Measurements from ENCODE around the gene SAFB2. TPM values are rescaled to one million over a fixed set of nuclear protein-coding genes. Genes with fewer than 3 reads are reported as not detected.

SAFB2 gene
- total and polyA plus RNA-seq, 2 of the 13 experiments (the other 11 are each of a cell fraction or from before 2014, with no cell fraction given): 11.2 to 31.5 TPM

DNA sequence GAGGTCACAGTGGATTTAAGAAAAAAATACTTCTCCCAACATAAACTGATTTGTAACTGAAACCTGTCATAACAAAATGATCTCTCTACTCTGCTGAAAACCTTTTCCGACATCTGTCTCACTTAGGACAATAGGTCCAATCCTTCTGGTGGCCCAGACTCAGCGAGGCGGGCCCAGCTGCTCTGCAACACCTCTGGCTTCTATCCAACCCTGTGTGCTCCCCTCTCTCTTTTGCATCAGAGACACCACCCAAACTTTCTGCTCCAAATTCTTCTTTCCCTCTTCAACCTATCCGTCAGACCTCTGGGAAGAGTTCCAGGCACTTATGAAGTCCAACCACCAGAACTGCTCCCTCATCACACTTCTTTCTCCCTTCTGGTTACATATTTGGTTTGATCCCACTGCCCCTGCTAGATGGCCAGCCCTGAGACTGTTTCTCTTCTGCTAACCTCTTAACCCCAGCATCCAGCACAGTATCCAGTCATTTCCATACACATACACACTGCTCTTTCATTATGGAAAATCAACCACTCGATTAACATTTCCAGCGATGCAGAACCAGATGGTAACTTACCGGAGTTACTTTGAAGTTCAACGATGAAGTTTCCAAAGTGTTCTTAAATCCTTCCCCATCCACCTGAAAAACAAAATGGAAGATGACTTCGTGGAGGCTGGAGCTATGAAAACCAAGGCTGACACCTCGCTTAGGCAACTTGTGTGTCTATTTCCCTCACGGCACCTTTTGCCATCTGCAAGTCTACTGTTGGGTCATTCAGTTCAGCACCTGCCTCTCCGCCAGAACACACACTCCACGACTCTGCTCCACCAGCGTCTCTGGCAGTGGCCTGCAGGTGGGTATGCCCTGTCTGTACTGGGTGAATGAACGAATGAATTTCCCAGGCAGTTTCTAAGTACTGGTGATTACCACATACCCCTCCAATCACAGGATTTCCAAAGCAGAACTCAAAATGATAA, 9.4 kb downstream of the SAFB2 start:
- BruUV-seq (replicated peaks): no TSS peak
- CTCF ChIA-PET (ENCODE audit: low intra/inter-chr PET ratio, low total read pairs): no interaction called here

More for the DNA sequence above, 9.4 kb downstream of the SAFB2 start:
- H4K20me1 ChIP-seq (ENCODE audit: insufficient read depth, low read length): no peaks in the 10 kb centered on the region
- peaks cover 11% of the 10 kb centered on the region for H3K79me2 ChIP-seq (ENCODE audit: insufficient read depth, low read length)
- H3K4me3 ChIP-seq (replicated peaks in 1 of 3; ENCODE audit: insufficient read depth in 1 of 3, low read depth in 2 of 3, low read length in 3 of 3): no peak overlapping the region
- no peak for ATAC-seq
- H3K27me3 ChIP-seq (ENCODE audit: control insufficient read depth in 1 of 2, insufficient read depth in 2 of 2, low read length in 2 of 2): no peaks in the 10 kb centered on the region
- POLR2A ChIA-PET: no interaction called here
- intact Hi-C loops (cut with micrococcal nuclease; ENCODE audit: unreplicated experiment): no loop called here
- no peaks in the 10 kb centered on the region for H3K9me3 ChIP-seq (ENCODE audit: low read length)
- peaks cover 17% of the 10 kb centered on the region for H3K4me1 ChIP-seq (ENCODE audit: insufficient read depth, low read length)
- TF ChIP-seq NFE2L2 (IDR thresholded peaks at IDR 0.05; ENCODE audit: low read length): no peak
- TF ChIP-seq ZNF232 (CRISPR knock-in tag; IDR thresholded peaks at IDR 0.05; ENCODE audit: borderline replicate concordance): no peak
- TF ChIP-seq, protein P1, sequence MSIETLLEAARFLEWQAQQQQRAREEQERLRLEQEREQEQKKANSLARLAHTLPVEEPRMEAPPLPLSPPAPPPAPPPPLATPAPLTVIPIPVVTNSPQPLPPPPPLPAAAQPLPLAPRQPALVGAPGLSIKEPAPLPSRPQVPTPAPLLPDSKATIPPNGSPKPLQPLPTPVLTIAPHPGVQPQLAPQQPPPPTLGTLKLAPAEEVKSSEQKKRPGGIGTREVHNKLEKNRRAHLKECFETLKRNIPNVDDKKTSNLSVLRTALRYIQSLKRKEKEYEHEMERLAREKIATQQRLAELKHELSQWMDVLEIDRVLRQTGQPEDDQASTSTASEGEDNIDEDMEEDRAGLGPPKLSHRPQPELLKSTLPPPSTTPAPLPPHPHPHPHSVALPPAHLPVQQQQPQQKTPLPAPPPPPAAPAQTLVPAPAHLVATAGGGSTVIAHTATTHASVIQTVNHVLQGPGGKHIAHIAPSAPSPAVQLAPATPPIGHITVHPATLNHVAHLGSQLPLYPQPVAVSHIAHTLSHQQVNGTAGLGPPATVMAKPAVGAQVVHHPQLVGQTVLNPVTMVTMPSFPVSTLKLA (IDR thresholded peaks at IDR 0.05): no peak
- TF ChIP-seq, protein P2, sequence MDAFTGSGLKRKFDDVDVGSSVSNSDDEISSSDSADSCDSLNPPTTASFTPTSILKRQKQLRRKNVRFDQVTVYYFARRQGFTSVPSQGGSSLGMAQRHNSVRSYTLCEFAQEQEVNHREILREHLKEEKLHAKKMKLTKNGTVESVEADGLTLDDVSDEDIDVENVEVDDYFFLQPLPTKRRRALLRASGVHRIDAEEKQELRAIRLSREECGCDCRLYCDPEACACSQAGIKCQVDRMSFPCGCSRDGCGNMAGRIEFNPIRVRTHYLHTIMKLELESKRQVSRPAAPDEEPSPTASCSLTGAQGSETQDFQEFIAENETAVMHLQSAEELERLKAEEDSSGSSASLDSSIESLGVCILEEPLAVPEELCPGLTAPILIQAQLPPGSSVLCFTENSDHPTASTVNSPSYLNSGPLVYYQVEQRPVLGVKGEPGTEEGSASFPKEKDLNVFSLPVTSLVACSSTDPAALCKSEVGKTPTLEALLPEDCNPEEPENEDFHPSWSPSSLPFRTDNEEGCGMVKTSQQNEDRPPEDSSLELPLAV (CRISPR knock-in tag; conservative IDR thresholded peaks at IDR 0.05; ENCODE audit: low read depth): no peak
- no peak for TF ChIP-seq SYNCRIP (IDR thresholded peaks at IDR 0.05; ENCODE audit: insufficient read depth, low read depth, low read length)
- TF ChIP-seq ZNF331 (CRISPR knock-in tag; IDR thresholded peaks at IDR 0.05): no peak
- TF ChIP-seq, protein P3, sequence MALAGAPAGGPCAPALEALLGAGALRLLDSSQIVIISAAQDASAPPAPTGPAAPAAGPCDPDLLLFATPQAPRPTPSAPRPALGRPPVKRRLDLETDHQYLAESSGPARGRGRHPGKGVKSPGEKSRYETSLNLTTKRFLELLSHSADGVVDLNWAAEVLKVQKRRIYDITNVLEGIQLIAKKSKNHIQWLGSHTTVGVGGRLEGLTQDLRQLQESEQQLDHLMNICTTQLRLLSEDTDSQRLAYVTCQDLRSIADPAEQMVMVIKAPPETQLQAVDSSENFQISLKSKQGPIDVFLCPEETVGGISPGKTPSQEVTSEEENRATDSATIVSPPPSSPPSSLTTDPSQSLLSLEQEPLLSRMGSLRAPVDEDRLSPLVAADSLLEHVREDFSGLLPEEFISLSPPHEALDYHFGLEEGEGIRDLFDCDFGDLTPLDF (CRISPR knock-in tag; IDR thresholded peaks at IDR 0.05): no peak
- no peak for TF ChIP-seq AHR (CRISPR knock-in tag; IDR thresholded peaks at IDR 0.05)
- TF ChIP-seq, protein P4, sequence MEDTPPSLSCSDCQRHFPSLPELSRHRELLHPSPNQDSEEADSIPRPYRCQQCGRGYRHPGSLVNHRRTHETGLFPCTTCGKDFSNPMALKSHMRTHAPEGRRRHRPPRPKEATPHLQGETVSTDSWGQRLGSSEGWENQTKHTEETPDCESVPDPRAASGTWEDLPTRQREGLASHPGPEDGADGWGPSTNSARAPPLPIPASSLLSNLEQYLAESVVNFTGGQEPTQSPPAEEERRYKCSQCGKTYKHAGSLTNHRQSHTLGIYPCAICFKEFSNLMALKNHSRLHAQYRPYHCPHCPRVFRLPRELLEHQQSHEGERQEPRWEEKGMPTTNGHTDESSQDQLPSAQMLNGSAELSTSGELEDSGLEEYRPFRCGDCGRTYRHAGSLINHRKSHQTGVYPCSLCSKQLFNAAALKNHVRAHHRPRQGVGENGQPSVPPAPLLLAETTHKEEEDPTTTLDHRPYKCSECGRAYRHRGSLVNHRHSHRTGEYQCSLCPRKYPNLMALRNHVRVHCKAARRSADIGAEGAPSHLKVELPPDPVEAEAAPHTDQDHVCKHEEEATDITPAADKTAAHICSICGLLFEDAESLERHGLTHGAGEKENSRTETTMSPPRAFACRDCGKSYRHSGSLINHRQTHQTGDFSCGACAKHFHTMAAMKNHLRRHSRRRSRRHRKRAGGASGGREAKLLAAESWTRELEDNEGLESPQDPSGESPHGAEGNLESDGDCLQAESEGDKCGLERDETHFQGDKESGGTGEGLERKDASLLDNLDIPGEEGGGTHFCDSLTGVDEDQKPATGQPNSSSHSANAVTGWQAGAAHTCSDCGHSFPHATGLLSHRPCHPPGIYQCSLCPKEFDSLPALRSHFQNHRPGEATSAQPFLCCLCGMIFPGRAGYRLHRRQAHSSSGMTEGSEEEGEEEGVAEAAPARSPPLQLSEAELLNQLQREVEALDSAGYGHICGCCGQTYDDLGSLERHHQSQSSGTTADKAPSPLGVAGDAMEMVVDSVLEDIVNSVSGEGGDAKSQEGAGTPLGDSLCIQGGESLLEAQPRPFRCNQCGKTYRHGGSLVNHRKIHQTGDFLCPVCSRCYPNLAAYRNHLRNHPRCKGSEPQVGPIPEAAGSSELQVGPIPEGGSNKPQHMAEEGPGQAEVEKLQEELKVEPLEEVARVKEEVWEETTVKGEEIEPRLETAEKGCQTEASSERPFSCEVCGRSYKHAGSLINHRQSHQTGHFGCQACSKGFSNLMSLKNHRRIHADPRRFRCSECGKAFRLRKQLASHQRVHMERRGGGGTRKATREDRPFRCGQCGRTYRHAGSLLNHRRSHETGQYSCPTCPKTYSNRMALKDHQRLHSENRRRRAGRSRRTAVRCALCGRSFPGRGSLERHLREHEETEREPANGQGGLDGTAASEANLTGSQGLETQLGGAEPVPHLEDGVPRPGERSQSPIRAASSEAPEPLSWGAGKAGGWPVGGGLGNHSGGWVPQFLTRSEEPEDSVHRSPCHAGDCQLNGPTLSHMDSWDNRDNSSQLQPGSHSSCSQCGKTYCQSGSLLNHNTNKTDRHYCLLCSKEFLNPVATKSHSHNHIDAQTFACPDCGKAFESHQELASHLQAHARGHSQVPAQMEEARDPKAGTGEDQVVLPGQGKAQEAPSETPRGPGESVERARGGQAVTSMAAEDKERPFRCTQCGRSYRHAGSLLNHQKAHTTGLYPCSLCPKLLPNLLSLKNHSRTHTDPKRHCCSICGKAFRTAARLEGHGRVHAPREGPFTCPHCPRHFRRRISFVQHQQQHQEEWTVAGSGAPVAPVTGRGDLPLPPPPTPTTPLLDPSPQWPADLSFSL (CRISPR knock-in tag; IDR thresholded peaks at IDR 0.05): no peak
- DNase-seq (ENCODE audit: low spot score): no peak
- in situ Hi-C loops (cut with HindIII; ENCODE audit: extremely low pct_ligation_motif_present, low pct_unique_long_range_greater_than_20kb): no loop called here
- WGBS (ENCODE audit: low lambda C conversion rate): 97% methylated on average over 15 of the region's 15 CpGs
- no peak overlapping the region for H3K9ac ChIP-seq (ENCODE audit: insufficient read depth, low read depth, low read length)
- H2AFZ ChIP-seq (ENCODE audit: low read length): no peak overlapping the region
- FAIRE-seq: no peak
- peaks cover 34 to 79% of the 10 kb centered on the region in 2 experiments for H3K36me3 ChIP-seq (replicated peaks in 1 of 2; ENCODE audit: control insufficient read depth in 1 of 2, insufficient read depth in 2 of 2, low read length in 2 of 2)
- H3K4me2 ChIP-seq (ENCODE audit: low read depth, low read length): no peak overlapping the region
- no peak overlapping the region for H3K27ac ChIP-seq (ENCODE audit: extremely low read length, insufficient read depth, low read length)
